Measurements from ENCODE around the gene CCBE1.
"Not testable (repeated sequence)": the region's sequence is repeated elsewhere in the genome, so short reads cannot be mapped to it uniquely, and the experiment has no call there.

Gene CCBE1

GRCh38 chr18:59518705-59519104 lies 178.5 kb downstream of the CCBE1 start:
- DNase-seq = no peak

- DNase-seq = no peak
Observed at GRCh38 chr18:59517446-59518165, 179.6 kb downstream of the CCBE1 start.

GRCh38 chr18:59516356-59517155 lies 180.7 kb downstream of the CCBE1 start:
- DNase-seq = no peak

GRCh38 chr18:59515956-59516355 lies 181.3 kb downstream of the CCBE1 start:
- not testable (repeated sequence) for DNase-seq

- DNase-seq = no peak
Observed at GRCh38 chr18:59515147-59515546, 182.1 kb downstream of the CCBE1 start.

- DNase-seq = no peak
Observed at GRCh38 chr18:59514203-59514602, 183.0 kb downstream of the CCBE1 start.

GRCh38 chr18:59512025-59512755 lies 185.0 kb downstream of the CCBE1 start:
- DNase-seq = no peak

- DNase-seq = no peak
Observed at GRCh38 chr18:59509481-59510442, 187.5 kb downstream of the CCBE1 start.

- no peak for DNase-seq
Observed at GRCh38 chr18:59505356-59505755, 191.9 kb downstream of the CCBE1 start.

- DNase-seq = no peak
Observed at GRCh38 chr18:59502274-59503175, 194.7 kb downstream of the CCBE1 start.

GRCh38 chr18:59501920-59502273 lies 195.3 kb downstream of the CCBE1 start:
- DNase-seq = no peak

GRCh38 chr18:59500765-59501164 lies 196.5 kb downstream of the CCBE1 start:
- no peak for DNase-seq

GRCh38 chr18:59498506-59499086 lies 198.6 kb downstream of the CCBE1 start:
- no peak for DNase-seq

- DNase-seq = no peak
Observed at GRCh38 chr18:59492756-59493421, 204.3 kb downstream of the CCBE1 start.

- DNase-seq = no peak
Observed at GRCh38 chr18:59488899-59489298, 208.3 kb downstream of the CCBE1 start.

- no peak for DNase-seq
Observed at GRCh38 chr18:59485382-59485781, 211.8 kb downstream of the CCBE1 start.

- no peak for DNase-seq
Observed at GRCh38 chr18:59484561-59485328, 212.5 kb downstream of the CCBE1 start.

- no peak for DNase-seq
Observed at GRCh38 chr18:59484131-59484530, 213.1 kb downstream of the CCBE1 start.

GRCh38 chr18:59481436-59481835 lies 215.8 kb downstream of the CCBE1 start:
- DNase-seq = no peak

GRCh38 chr18:59479776-59480175 lies 217.4 kb downstream of the CCBE1 start:
- DNase-seq = no peak
